ENCODE data around the gene FOXB1. TPM values are rescaled to one million over a fixed set of nuclear protein-coding genes. Genes with fewer than 3 reads are reported as not detected.

FOXB1 gene
- polyA plus RNA-seq, 1 donor from 2014 or later, result not detected

DNA sequence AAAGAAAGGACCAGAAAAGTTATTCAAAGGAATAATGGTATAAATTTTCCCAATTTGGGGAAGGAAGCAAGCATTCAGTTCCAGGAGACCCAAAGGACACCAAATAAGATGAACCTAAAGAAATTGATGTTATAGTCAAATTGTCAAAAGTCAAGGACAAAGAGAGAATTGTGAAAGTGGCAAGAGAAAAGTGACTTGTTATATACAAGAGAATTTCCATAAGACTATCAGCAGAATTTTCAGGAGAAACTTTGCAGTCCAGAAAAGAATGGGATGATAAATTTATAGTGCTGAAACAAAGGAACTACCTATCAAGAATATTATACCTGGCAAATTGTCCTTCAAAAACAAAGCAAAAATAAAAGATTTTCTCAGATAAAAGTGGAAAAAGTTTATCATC is 43.8 kb upstream of the FOXB1 start:
- H3K79me2 ChIP-seq (replicated peaks; ENCODE audit: insufficient read depth, low read length), result no peaks in the 10 kb centered on the region
- TF ChIP-seq, protein P1, sequence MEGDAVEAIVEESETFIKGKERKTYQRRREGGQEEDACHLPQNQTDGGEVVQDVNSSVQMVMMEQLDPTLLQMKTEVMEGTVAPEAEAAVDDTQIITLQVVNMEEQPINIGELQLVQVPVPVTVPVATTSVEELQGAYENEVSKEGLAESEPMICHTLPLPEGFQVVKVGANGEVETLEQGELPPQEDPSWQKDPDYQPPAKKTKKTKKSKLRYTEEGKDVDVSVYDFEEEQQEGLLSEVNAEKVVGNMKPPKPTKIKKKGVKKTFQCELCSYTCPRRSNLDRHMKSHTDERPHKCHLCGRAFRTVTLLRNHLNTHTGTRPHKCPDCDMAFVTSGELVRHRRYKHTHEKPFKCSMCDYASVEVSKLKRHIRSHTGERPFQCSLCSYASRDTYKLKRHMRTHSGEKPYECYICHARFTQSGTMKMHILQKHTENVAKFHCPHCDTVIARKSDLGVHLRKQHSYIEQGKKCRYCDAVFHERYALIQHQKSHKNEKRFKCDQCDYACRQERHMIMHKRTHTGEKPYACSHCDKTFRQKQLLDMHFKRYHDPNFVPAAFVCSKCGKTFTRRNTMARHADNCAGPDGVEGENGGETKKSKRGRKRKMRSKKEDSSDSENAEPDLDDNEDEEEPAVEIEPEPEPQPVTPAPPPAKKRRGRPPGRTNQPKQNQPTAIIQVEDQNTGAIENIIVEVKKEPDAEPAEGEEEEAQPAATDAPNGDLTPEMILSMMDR (IDR thresholded peaks at IDR 0.05; ENCODE audit: poor library complexity, severe bottlenecking), result no peak
- H4K20me1 ChIP-seq (ENCODE audit: insufficient read depth), result no peaks in the 10 kb centered on the region
- no peaks in the 10 kb centered on the region for H3F3A ChIP-seq (ENCODE audit: insufficient read depth, low read length, poor library complexity, severe bottlenecking)
- H3K9ac ChIP-seq (ENCODE audit: low read length), result no peak overlapping the region
- H3K4me2 ChIP-seq (ENCODE audit: low read length), result no peak overlapping the region
- no peak overlapping the region for H2AFZ ChIP-seq (ENCODE audit: low read depth, low read length)
- no peak overlapping the region for H3K27ac ChIP-seq (ENCODE audit: low read length)
- H3K9me2 ChIP-seq (ENCODE audit: insufficient read depth, low read length), result no peaks in the 10 kb centered on the region
- H3K27me3 ChIP-seq (ENCODE audit: insufficient read depth, low read depth, low read length), result no peaks in the 10 kb centered on the region
- no peak overlapping the region for H3K4me3 ChIP-seq (ENCODE audit: low read length)
- H3K9me3 ChIP-seq (ENCODE audit: low read length), result peaks cover 5% of the 10 kb centered on the region
- no peaks in the 10 kb centered on the region for H3K36me3 ChIP-seq (ENCODE audit: insufficient read depth, low read length)

DNA sequence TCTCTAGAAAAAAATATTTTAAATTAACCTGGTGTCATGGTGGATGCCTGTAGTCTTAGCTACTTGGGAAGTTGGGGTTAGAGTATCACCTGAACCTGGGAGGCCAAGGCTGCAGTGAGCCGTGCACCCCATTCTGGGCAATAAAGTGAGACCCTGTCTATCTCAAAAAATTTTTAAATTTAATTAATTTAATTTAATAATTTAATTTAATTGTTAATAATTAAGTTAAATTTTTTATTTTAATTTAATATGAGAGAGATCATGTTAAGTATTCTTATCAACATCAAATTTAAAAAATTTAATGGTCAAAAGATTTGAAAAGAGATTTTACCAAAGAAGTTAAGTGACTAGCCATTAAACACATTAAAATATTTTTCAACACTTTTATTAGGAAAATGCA is 40.8 kb upstream of the FOXB1 start:
- Histone ChIP-seq H3K9me2 (ENCODE audit: insufficient read depth, low read length) (no peaks in the 10 kb centered on the region), H3K4me2 (ENCODE audit: low read length) (no peak overlapping the region), H3K79me2 (replicated peaks; ENCODE audit: insufficient read depth, low read length) (no peaks in the 10 kb centered on the region), H3K9me3 (ENCODE audit: low read length) (peaks cover 5% of the 10 kb centered on the region), H3K27me3 (ENCODE audit: insufficient read depth, low read depth, low read length) (no peaks in the 10 kb centered on the region), H3K36me3 (ENCODE audit: insufficient read depth, low read length) (no peaks in the 10 kb centered on the region), H3K9ac (ENCODE audit: low read length) (no peak overlapping the region), H4K20me1 (ENCODE audit: insufficient read depth) (no peaks in the 10 kb centered on the region), H3F3A (ENCODE audit: insufficient read depth, low read length, poor library complexity, severe bottlenecking) (no peaks in the 10 kb centered on the region), H2AFZ (ENCODE audit: low read depth, low read length) (no peak overlapping the region), H3K4me3 (ENCODE audit: low read length) (no peak overlapping the region), H3K27ac (ENCODE audit: low read length) (no peak overlapping the region)
- TF ChIP-seq EP300 (conservative IDR thresholded peaks at IDR 0.05; ENCODE audit: poor library complexity, severe bottlenecking) (no peak), RAD21 (conservative IDR thresholded peaks at IDR 0.05) (no peak), MXI1 (conservative IDR thresholded peaks at IDR 0.05; ENCODE audit: poor library complexity, severe bottlenecking) (no peak), TAF1 (IDR thresholded peaks at IDR 0.05; ENCODE audit: low read depth) (no peak), POLR2AphosphoS5 (IDR thresholded peaks at IDR 0.05) (no peak)
- TF ChIP-seq, protein P2, sequence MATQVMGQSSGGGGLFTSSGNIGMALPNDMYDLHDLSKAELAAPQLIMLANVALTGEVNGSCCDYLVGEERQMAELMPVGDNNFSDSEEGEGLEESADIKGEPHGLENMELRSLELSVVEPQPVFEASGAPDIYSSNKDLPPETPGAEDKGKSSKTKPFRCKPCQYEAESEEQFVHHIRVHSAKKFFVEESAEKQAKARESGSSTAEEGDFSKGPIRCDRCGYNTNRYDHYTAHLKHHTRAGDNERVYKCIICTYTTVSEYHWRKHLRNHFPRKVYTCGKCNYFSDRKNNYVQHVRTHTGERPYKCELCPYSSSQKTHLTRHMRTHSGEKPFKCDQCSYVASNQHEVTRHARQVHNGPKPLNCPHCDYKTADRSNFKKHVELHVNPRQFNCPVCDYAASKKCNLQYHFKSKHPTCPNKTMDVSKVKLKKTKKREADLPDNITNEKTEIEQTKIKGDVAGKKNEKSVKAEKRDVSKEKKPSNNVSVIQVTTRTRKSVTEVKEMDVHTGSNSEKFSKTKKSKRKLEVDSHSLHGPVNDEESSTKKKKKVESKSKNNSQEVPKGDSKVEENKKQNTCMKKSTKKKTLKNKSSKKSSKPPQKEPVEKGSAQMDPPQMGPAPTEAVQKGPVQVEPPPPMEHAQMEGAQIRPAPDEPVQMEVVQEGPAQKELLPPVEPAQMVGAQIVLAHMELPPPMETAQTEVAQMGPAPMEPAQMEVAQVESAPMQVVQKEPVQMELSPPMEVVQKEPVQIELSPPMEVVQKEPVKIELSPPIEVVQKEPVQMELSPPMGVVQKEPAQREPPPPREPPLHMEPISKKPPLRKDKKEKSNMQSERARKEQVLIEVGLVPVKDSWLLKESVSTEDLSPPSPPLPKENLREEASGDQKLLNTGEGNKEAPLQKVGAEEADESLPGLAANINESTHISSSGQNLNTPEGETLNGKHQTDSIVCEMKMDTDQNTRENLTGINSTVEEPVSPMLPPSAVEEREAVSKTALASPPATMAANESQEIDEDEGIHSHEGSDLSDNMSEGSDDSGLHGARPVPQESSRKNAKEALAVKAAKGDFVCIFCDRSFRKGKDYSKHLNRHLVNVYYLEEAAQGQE (IDR thresholded peaks at IDR 0.05; ENCODE audit: borderline replicate concordance), result no peak
- TF ChIP-seq, protein P1 (IDR thresholded peaks at IDR 0.05; ENCODE audit: poor library complexity, severe bottlenecking), result no peak
